ENCODE results near the gene PCDHA5. TPM values are rescaled to one million over a fixed set of nuclear protein-coding genes. Genes with fewer than 3 reads are reported as not detected.

The PCDHA5 gene
- total RNA-seq, 2 donors from 2014 or later: 0.05 to 0.13 TPM

DNA sequence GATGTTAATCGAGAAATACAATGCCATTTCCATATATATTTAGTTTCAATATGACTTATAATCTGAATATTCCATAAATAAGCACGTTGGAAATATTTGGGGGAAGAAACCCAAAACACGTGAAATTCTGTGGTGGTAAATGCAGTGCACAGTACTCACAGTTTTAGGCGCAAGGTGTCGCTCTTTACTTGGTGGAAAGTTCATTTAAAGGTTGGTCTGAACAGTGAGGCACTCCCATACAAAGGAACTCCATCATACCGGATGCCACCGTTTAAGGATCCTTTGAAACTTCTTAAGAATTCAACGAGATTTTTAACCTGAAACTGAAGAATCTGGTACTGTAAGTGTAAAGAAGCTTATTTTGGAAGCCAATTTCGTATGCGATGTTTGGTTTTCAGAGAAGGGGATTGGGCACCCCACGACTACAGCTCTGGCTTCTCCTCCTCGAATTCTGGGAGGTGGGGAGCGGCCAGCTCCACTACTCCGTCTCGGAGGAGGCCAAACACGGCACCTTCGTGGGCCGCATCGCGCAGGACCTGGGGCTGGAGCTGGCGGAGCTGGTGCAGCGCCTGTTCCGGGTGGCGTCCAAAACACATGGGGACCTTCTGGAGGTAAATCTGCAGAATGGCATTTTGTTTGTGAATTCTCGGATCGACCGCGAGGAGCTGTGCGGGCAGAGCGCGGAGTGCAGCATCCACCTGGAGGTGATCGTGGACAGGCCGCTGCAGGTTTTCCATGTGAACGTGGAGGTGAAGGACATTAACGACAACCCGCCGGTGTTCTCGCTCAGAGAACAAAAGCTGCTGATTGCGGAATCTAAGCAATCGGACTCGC is 47.5 kb downstream of the PCDHA5 start, which contains the start of gene PCDHA11:
TSS of gene PCDHA11 (plus strand) at position 237 of the 834 bp plus-strand sequence. CDS start at position 384, 147 bp downstream.
- Histone ChIP-seq H3K9ac (ENCODE audit: low read depth in 2 of 2, low read length in 2 of 2) (no peak within 1 kb of the TSS), H3K4me3 (no peak within 1 kb of the TSS), H3K27me3 (no peaks in the 10 kb centered on the region), H3K27ac (no peak within 1 kb of the TSS), H3K36me3 (no peaks in the 10 kb centered on the region), H3K4me1 (no peaks in the 10 kb centered on the region), H3K9me3 (no peaks in the 10 kb centered on the region)
- intact Hi-C loops (cut with DNase I): no loop called here
- DNase-seq: no peak
- TF ChIP-seq, protein P1, sequence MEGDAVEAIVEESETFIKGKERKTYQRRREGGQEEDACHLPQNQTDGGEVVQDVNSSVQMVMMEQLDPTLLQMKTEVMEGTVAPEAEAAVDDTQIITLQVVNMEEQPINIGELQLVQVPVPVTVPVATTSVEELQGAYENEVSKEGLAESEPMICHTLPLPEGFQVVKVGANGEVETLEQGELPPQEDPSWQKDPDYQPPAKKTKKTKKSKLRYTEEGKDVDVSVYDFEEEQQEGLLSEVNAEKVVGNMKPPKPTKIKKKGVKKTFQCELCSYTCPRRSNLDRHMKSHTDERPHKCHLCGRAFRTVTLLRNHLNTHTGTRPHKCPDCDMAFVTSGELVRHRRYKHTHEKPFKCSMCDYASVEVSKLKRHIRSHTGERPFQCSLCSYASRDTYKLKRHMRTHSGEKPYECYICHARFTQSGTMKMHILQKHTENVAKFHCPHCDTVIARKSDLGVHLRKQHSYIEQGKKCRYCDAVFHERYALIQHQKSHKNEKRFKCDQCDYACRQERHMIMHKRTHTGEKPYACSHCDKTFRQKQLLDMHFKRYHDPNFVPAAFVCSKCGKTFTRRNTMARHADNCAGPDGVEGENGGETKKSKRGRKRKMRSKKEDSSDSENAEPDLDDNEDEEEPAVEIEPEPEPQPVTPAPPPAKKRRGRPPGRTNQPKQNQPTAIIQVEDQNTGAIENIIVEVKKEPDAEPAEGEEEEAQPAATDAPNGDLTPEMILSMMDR (IDR thresholded peaks at IDR 0.05): no peak

GRCh38 chr5:140869555-140869886 is 48.1 kb downstream of the PCDHA5 start:
- no peaks in the 10 kb centered on the region for H3K4me1 ChIP-seq
- H3K4me3 ChIP-seq: no peak overlapping the region
- no peaks in the 10 kb centered on the region for H3K27me3 ChIP-seq
- no peaks in the 10 kb centered on the region for H3K36me3 ChIP-seq
- H3K27ac ChIP-seq: no peak overlapping the region
- no peak overlapping the region for H3K9ac ChIP-seq (ENCODE audit: low read depth in 2 of 2, low read length in 2 of 2)
- intact Hi-C loops (cut with DNase I): no loop called here
- TF ChIP-seq, protein P1 (IDR thresholded peaks at IDR 0.05): no peak
- no peak for DNase-seq
- H3K9me3 ChIP-seq: no peaks in the 10 kb centered on the region

- Histone ChIP-seq H3K27ac (no peak overlapping the region), H3K4me1 (no peaks in the 10 kb centered on the region), H3K27me3 (no peaks in the 10 kb centered on the region), H3K9ac (ENCODE audit: low read depth in 2 of 2, low read length in 2 of 2) (no peak overlapping the region), H3K9me3 (no peaks in the 10 kb centered on the region), H3K36me3 (no peaks in the 10 kb centered on the region), H3K4me3 (no peak overlapping the region)
- no peak for DNase-seq
- TF ChIP-seq, protein P1 (IDR thresholded peaks at IDR 0.05): no peak
- intact Hi-C loops (cut with DNase I): no loop called here
These were observed 49.1 kb downstream of the PCDHA5 start for GRCh38 chr5:140870221-140871201.

Other genes starting within 250 kb of the PCDHA5 start
- gene CD14, start 188.4 kb upstream of the PCDHA5 start, total RNA-seq: 10 to 100 TPM; 28.2 to 48.3 TPM
- gene TMCO6, start 182.2 kb upstream of the PCDHA5 start, total RNA-seq: 10 to 100 TPM in 1 of 2 donors, 1 to 10 TPM in 1; 8.7 to 18.9 TPM
- gene NDUFA2, start 174.0 kb upstream of the PCDHA5 start, total RNA-seq: 100 to 1,000 TPM in 1 of 2 donors, 10 to 100 TPM in 1; 85.4 to 101 TPM
- gene IK, start 173.8 kb upstream of the PCDHA5 start, total RNA-seq: 10 to 100 TPM; 70.4 to 71.6 TPM
- 10 to 100 TPM; 28.7 to 47.8 TPM for gene WDR55, start 156.7 kb upstream of the PCDHA5 start, total RNA-seq
- under 1 TPM; 0.16 to 0.89 TPM for gene DND1, start 148.0 kb upstream of the PCDHA5 start, total RNA-seq
- gene HARS1, start 130.2 kb upstream of the PCDHA5 start, total RNA-seq: 10 to 100 TPM; 41.0 to 66.1 TPM
- gene HARS2, start 130.2 kb upstream of the PCDHA5 start, total RNA-seq: 10 to 100 TPM; 37.8 to 38.7 TPM
- gene ZMAT2, start 121.2 kb upstream of the PCDHA5 start, total RNA-seq: 10 to 100 TPM; 43.8 to 49.4 TPM
- under 1 TPM in 1 of 2 donors, not detected in 1; 0.13 TPM for gene PCDHA1, start 35.5 kb upstream of the PCDHA5 start, total RNA-seq
- not detected for gene PCDHA2, start 26.8 kb upstream of the PCDHA5 start, total RNA-seq
- gene PCDHA3, start 20.6 kb upstream of the PCDHA5 start, total RNA-seq: under 1 TPM in 1 of 2 donors, not detected in 1; 0.11 TPM
- gene PCDHA4, start 14.5 kb upstream of the PCDHA5 start, total RNA-seq: under 1 TPM; 0.47 to 0.58 TPM
- gene PCDHA6, start 6.3 kb downstream of the PCDHA5 start, total RNA-seq: under 1 TPM; 0.11 to 0.12 TPM
- under 1 TPM; 0.10 to 0.11 TPM for gene PCDHA7, start 12.7 kb downstream of the PCDHA5 start, total RNA-seq
- under 1 TPM in 1 of 2 donors, not detected in 1; 0.10 TPM for gene PCDHA8, start 19.6 kb downstream of the PCDHA5 start, total RNA-seq
- under 1 TPM in 1 of 2 donors, not detected in 1; 0.19 TPM for gene PCDHA9, start 26.8 kb downstream of the PCDHA5 start, total RNA-seq
- under 1 TPM; 0.07 to 0.37 TPM for gene PCDHA10, start 34.3 kb downstream of the PCDHA5 start, total RNA-seq
- not detected for gene PCDHA11, start 47.3 kb downstream of the PCDHA5 start, total RNA-seq
- not detected for gene PCDHA12, start 53.7 kb downstream of the PCDHA5 start, total RNA-seq
- under 1 TPM; 0.05 TPM for gene PCDHA13, start 60.5 kb downstream of the PCDHA5 start, total RNA-seq
- gene PCDHAC1, start 104.7 kb downstream of the PCDHA5 start, total RNA-seq: under 1 TPM; 0.10 to 0.11 TPM
- gene PCDHAC2, start 144.9 kb downstream of the PCDHA5 start, total RNA-seq: under 1 TPM; 0.05 to 0.32 TPM
- not detected for gene PCDHB1, start 229.8 kb downstream of the PCDHA5 start, total RNA-seq